Smooth muscle cell of bladder (primary cell): ENCODE results near the gene OR1L1. TPM values are rescaled to one million over a fixed set of nuclear protein-coding genes. Genes with fewer than 3 reads are reported as not detected.

ENCODE experiments used
- total RNA-seq: library from RNA; depleted of rRNA; stranded (reverse); fragments of >200 nt; gene quantifications from 2 replicates; pipeline ENCODE4 v1.2.3, GENCODE V29; 2014

OR1L1 gene, protein sequence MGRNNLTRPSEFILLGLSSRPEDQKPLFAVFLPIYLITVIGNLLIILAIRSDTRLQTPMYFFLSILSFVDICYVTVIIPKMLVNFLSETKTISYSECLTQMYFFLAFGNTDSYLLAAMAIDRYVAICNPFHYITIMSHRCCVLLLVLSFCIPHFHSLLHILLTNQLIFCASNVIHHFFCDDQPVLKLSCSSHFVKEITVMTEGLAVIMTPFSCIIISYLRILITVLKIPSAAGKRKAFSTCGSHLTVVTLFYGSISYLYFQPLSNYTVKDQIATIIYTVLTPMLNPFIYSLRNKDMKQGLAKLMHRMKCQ
- total RNA-seq: not detected in 2 replicates

DNA sequence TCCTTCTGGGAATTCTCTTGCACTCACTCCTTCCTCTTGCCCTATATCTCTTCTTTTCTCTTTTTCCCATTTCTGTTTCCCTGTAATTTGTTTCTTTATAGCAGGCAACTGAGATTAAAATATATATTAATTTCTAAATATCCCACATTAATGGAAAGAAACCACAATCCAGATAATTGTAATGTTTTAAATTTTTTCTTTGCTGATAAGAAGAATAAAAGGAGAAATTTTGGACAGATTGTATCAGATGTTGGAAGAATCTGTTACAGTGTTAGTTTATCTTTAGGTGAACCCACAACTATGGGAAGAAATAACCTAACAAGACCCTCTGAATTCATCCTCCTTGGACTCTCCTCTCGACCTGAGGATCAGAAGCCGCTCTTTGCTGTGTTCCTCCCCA, at the start of gene OR1L1:
Gene OR1L1, plus strand, starts transcription at position 301 of the 400 bp plus-strand sequence. Its CDS starts 0 bp downstream, at position 301.

GRCh38 chr9:122614362-122614761, 47.2 kb upstream of the OR1L1 start, which contains the start of gene OR1Q1:
OR1Q1 (plus strand) TSS chr9:122614738; CDS start chr9:122614738, 0 bp downstream.

DNA sequence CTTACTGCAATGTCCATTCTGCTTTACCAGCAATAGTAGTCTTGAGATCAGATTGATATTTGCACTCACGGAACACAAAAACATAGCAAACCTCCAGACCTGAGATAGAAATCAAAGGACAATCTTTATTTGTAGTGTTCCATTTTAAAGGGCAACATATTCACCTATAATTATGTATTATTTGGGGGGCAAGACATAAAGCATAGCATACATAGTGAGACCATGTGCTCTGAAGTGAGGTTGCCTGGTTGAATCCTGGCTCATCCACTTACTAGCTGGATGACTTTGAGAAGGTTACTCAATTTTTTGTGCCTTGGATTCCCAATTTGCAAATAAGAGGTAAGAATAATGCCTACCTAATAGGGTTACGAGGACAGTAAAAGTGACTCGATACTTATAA, 4.0 kb upstream of the OR1L1 start, which contains the start of gene OR1B1:
Gene OR1B1, minus strand, starts transcription at position 101 of the 400 bp plus-strand sequence.

Other genes with a start within 250 kb of the OR1L1 start
- not detected in 2 replicates for gene OR1J1, start 183.8 kb upstream of the OR1L1 start, total RNA-seq
- gene OR1J2, start 150.9 kb upstream of the OR1L1 start, total RNA-seq: 0.14 TPM in 1 of 2 replicates, not detected in the other
- gene OR1J4, start 142.6 kb upstream of the OR1L1 start, total RNA-seq: not detected in 2 replicates
- gene OR1N1, start 134.4 kb upstream of the OR1L1 start, total RNA-seq: not detected in 2 replicates
- not detected in 2 replicates for gene OR1N2, start 108.6 kb upstream of the OR1L1 start, total RNA-seq
- not detected in 2 replicates for gene OR1L8, start 78.3 kb upstream of the OR1L1 start, total RNA-seq
- gene OR1Q1, start 47.0 kb upstream of the OR1L1 start, total RNA-seq: not detected in 2 replicates
- gene OR1B1, start 4.1 kb upstream of the OR1L1 start, total RNA-seq: 0.18 TPM in 1 of 2 replicates, not detected in the other
- not detected in 2 replicates for gene OR1L3, start 13.4 kb downstream of the OR1L1 start, total RNA-seq
- gene OR1L4, start 62.3 kb downstream of the OR1L1 start, total RNA-seq: not detected in 2 replicates
- gene OR1L6, start 80.6 kb downstream of the OR1L1 start, total RNA-seq: not detected in 2 replicates
- gene OR5C1, start 127.2 kb downstream of the OR1L1 start, total RNA-seq: not detected in 2 replicates
- gene OR1K1, start 138.4 kb downstream of the OR1L1 start, total RNA-seq: not detected in 2 replicates
- 36.4 and 39.9 TPM in 2 replicates for gene PDCL, start 166.9 kb downstream of the OR1L1 start, total RNA-seq
- gene RC3H2, start 243.6 kb downstream of the OR1L1 start, total RNA-seq: 31.1 and 38.4 TPM in 2 replicates